H9 (cell line): Measurements from ENCODE around the gene CCDC110. TPM values are rescaled to one million over a fixed set of nuclear protein-coding genes. Genes with fewer than 3 reads are reported as not detected.
A peak's percentile ranks its signal among the peaks of the same experiment; 100 is the strongest.

Experiments used
- DNase-seq: peaks from one replicate; pipeline ENCODE4 v3.0.0-alpha.2; 2017
- H2AFZ ChIP-seq: one replicate; pipeline ENCODE4 v1.6.1; 2013; ENCODE audit warnings: mild to moderate bottlenecking, low read length, control low read depth, moderate library complexity
- H2AK5ac ChIP-seq: 2 replicates; pipeline ENCODE4 v1.6.1; 2013; ENCODE audit warnings: low read length, control low read depth, mixed read lengths; ENCODE audit not compliant: insufficient read length
- H2BK120ac ChIP-seq: one replicate; pipeline ENCODE4 v1.6.1; 2013; ENCODE audit warnings: low read depth, mild to moderate bottlenecking, low read length, control low read depth, inconsistent platforms; ENCODE audit not compliant: poor library complexity, severe bottlenecking
- H2BK12ac ChIP-seq: 2 replicates; pipeline ENCODE4 v1.6.1; 2013; ENCODE audit warnings: low read length, control low read depth, mixed read lengths, low read depth; ENCODE audit not compliant: insufficient read length
- H2BK15ac ChIP-seq: 2 replicates; pipeline ENCODE4 v1.6.1; 2013; ENCODE audit warnings: low read depth, low read length, control low read depth
- H2BK20ac ChIP-seq: one replicate; pipeline ENCODE4 v1.6.1; 2013; ENCODE audit warnings: low read depth, mild to moderate bottlenecking, low read length, control low read depth, inconsistent platforms; ENCODE audit not compliant: poor library complexity, severe bottlenecking
- H2BK5ac ChIP-seq: 2 replicates; pipeline ENCODE4 v1.6.1; 2013; ENCODE audit warnings: low read length, control low read depth, mixed read lengths; ENCODE audit not compliant: insufficient read length
- H3K14ac ChIP-seq: 2 replicates; pipeline ENCODE4 v1.6.1; 2013; ENCODE audit warnings: low read length, control low read depth; ENCODE audit not compliant: insufficient read depth
- H3K18ac ChIP-seq: 2 replicates; pipeline ENCODE4 v1.6.1; 2013; ENCODE audit warnings: low read depth, mild to moderate bottlenecking, mixed read lengths, low read length, control low read depth; ENCODE audit not compliant: insufficient read length
- H3K23ac ChIP-seq: 2 replicates; pipeline ENCODE4 v1.6.1; 2013; ENCODE audit warnings: low read length, control low read depth, mixed read lengths, low read depth; ENCODE audit not compliant: insufficient read length
- H3K23me2 ChIP-seq: 2 replicates; pipeline ENCODE4 v1.6.1; 2013; ENCODE audit warnings: low read depth, mild to moderate bottlenecking, mixed read lengths, low read length, control low read depth; ENCODE audit not compliant: insufficient read length, poor library complexity, severe bottlenecking
- H3K27ac ChIP-seq: 2 replicates; pipeline ENCODE4 v1.5.1; 2013; ENCODE audit warnings: low read length, control low read depth, mixed read lengths, low read depth; ENCODE audit not compliant: insufficient read length
- H3K27me3 ChIP-seq: 2 replicates; pipeline ENCODE4 v1.6.1; 2013; ENCODE audit warnings: low read length, control low read depth, inconsistent platforms; ENCODE audit not compliant: insufficient read depth
- H3K4ac ChIP-seq: 2 replicates; pipeline ENCODE4 v1.6.1; 2013; ENCODE audit warnings: low read depth, mild to moderate bottlenecking, control low read depth, inconsistent platforms, low read length, moderate library complexity
- H3K4me1 ChIP-seq: 2 replicates; pipeline ENCODE4 v1.6.1; 2013; ENCODE audit warnings: low read length, control low read depth, inconsistent platforms; ENCODE audit not compliant: insufficient read depth
- H3K4me2 ChIP-seq: 2 replicates; pipeline ENCODE4 v1.6.1; 2013; ENCODE audit warnings: low read length, control low read depth, mixed read lengths; ENCODE audit not compliant: insufficient read length, insufficient read depth
- H3K56ac ChIP-seq: 2 replicates; pipeline ENCODE4 v1.6.1; 2013; ENCODE audit warnings: low read depth, mild to moderate bottlenecking, mixed read lengths, low read length, control low read depth; ENCODE audit not compliant: insufficient read length
- H3K79me1 ChIP-seq: 2 replicates; pipeline ENCODE4 v1.6.1; 2013; ENCODE audit warnings: low read depth, mild to moderate bottlenecking, moderate library complexity, low read length, control low read depth, inconsistent platforms; ENCODE audit not compliant: insufficient read depth, poor library complexity, severe bottlenecking
- H3K79me2 ChIP-seq: 2 replicates; pipeline ENCODE4 v1.6.1; 2013; ENCODE audit warnings: low read length, control low read depth, inconsistent platforms; ENCODE audit not compliant: insufficient read depth
- H3K9ac ChIP-seq: 2 replicates; pipeline ENCODE4 v1.6.1; 2013; ENCODE audit warnings: low read length, control low read depth, mixed read lengths; ENCODE audit not compliant: insufficient read length; ENCODE audit errors: extremely low read depth
- H3K9me3 ChIP-seq: one replicate; pipeline ENCODE4 v1.6.1; 2013; ENCODE audit warnings: low read depth, low read length, inconsistent platforms; ENCODE audit not compliant: control insufficient read depth
- H3T11ph ChIP-seq: one replicate; pipeline ENCODE4 v1.6.1; 2013; ENCODE audit warnings: mild to moderate bottlenecking, low read length, control low read depth, inconsistent platforms
- H4K20me1 ChIP-seq: one replicate; pipeline ENCODE4 v1.6.1; 2013; ENCODE audit not compliant: control insufficient read depth, insufficient read length, insufficient read depth
- H4K5ac ChIP-seq: 2 replicates; pipeline ENCODE4 v1.6.1; 2013; ENCODE audit warnings: low read depth, mild to moderate bottlenecking, mixed read lengths, low read length, control low read depth; ENCODE audit not compliant: insufficient read length
- H4K8ac ChIP-seq: replicated peaks from 2 replicates; pipeline ENCODE4 v1.6.1; 2013; ENCODE audit warnings: low read length, control low read depth, mixed read lengths, low read depth; ENCODE audit not compliant: insufficient read length
- H4K91ac ChIP-seq: 2 replicates; pipeline ENCODE4 v1.6.1; 2013; ENCODE audit warnings: low read depth, mild to moderate bottlenecking, moderate library complexity, mixed read lengths, low read length, control low read depth; ENCODE audit not compliant: insufficient read length
- H3K27ac Mint-ChIP-seq, 3 experiments: 2 replicates in 2 of 3; 3 replicates in 1 of 3; pipeline ENCODE4 v1.8.0; 2020 to 2021; ENCODE audit warnings: mixed read lengths in 3 of 3, mild to moderate bottlenecking in 1 of 3, moderate library complexity in 1 of 3
- H3K27me3 Mint-ChIP-seq: 2 replicates; pipeline ENCODE4 v1.8.0; 2021; ENCODE audit warnings: low read depth, mild to moderate bottlenecking, moderate library complexity, mixed read lengths
- H3K36me3 Mint-ChIP-seq, 3 experiments: 2 replicates in 2 of 3; 3 replicates in 1 of 3; pipeline ENCODE4 v1.8.0; 2020 to 2021; ENCODE audit warnings: low read depth in 3 of 3, mixed read lengths in 3 of 3; ENCODE audit not compliant: insufficient read depth in 1 of 3
- H3K4me1 Mint-ChIP-seq, 2 experiments: 2 replicates each; pipeline ENCODE4 v1.8.0; 2020; ENCODE audit warnings: mixed read lengths in 2 of 2
- H3K4me3 Mint-ChIP-seq, 2 experiments: 2 replicates in 1 of 2; 3 replicates in 1 of 2; pipeline ENCODE4 v1.8.0; 2020 to 2021; ENCODE audit warnings: mild to moderate bottlenecking in 2 of 2, mixed read lengths in 2 of 2, moderate library complexity in 1 of 2
- H3K9me3 Mint-ChIP-seq, 2 experiments: 2 replicates in 1 of 2; 3 replicates in 1 of 2; pipeline ENCODE4 v1.8.0; 2020; ENCODE audit warnings: mild to moderate bottlenecking in 2 of 2, mixed read lengths in 2 of 2, moderate library complexity in 1 of 2
- CTCF ChIP-seq: fragments of 200-600 bp; sonication (generic); conservative IDR thresholded peaks from 3 replicates; pipeline ENCODE4 v1.8.0; 2021; ENCODE audit warnings: antibody characterized with exemption, mild to moderate bottlenecking
- WGBS: extraction: QIAGEN DNeasy Blood & Tissue Kit; methylation state at CpG from one replicate; pipeline ENCODE4 v1.1.7; 2013; ENCODE audit warnings: missing lambda C conversion rate, low lambda C conversion rate, mixed read lengths; ENCODE audit not compliant: insufficient read length; ENCODE audit errors: extremely low coverage; 5-methylcytosine and 5-hydroxymethylcytosine counted together
- total RNA-seq: library from RNA; stranded (reverse); gene quantifications from 2 replicates; pipeline ENCODE4 v1.2.1, GENCODE V29; 2021

CCDC110 gene
- total RNA-seq, 1 experiment from 2014 or later, result 2.3 TPM

- Histone ChIP-seq H2AFZ (no peak overlapping the region), H4K20me1 (no peaks in the 10 kb centered on the region), H4K5ac (no peak overlapping the region), H3K14ac (no peak overlapping the region), H2BK120ac (no peak overlapping the region), H2AK5ac (no peak overlapping the region), H4K8ac (no peak overlapping the region), H3K4ac (no peak overlapping the region), H3K56ac (no peak overlapping the region), H2BK15ac (no peak overlapping the region), H4K91ac (no peak overlapping the region), H3K79me2 (no peaks in the 10 kb centered on the region), H3K27me3 (no peaks in the 10 kb centered on the region), H3T11ph (no peak overlapping the region), H3K23ac (no peak overlapping the region), H2BK12ac (no peak overlapping the region), H3K27ac (no peak overlapping the region), H3K79me1 (no peaks in the 10 kb centered on the region), H3K18ac (no peak overlapping the region), H3K9ac (no peak overlapping the region), H2BK5ac (no peak overlapping the region), H3K4me2 (no peak overlapping the region), H2BK20ac (no peak overlapping the region), H3K9me3 (no peaks in the 10 kb centered on the region), H3K23me2 (no peaks in the 10 kb centered on the region), H3K4me1 (no peaks in the 10 kb centered on the region)
- Mint-ChIP-seq H3K27ac (peak overlapping the region in 1 of 3 experiments; percentile 16; a peak in 1 of 7 replicates), H3K9me3 (no peaks in the 10 kb centered on the region), H3K4me3 (no peak overlapping the region), H3K27me3 (no peaks in the 10 kb centered on the region), H3K4me1 (no peaks in the 10 kb centered on the region), H3K36me3 (peaks cover 0 to 6% (median 0%) of the 10 kb centered on the region in 3 experiments; a peak in 1 of 7 replicates)
- no CpG with 5 or more reads among the region's 10 CpGs for WGBS
- no peak for DNase-seq
- no peak for TF ChIP-seq CTCF
Measured at GRCh38 chr4:185513489-185514181, 42.1 kb upstream of the CCDC110 start.
